ENCODE measurements around the gene SH2D2A. TPM values are rescaled to one million over a fixed set of nuclear protein-coding genes. Genes with fewer than 3 reads are reported as not detected.

Gene SH2D2A
- 1 to 10 TPM; 1.1 to 2.8 TPM for total RNA-seq
- long read RNA-seq, partial matches to known transcripts: 0 of 2 reads
- long read RNA-seq, other reads (novel, unspliced or antisense): 1 of 2 reads

DNA sequence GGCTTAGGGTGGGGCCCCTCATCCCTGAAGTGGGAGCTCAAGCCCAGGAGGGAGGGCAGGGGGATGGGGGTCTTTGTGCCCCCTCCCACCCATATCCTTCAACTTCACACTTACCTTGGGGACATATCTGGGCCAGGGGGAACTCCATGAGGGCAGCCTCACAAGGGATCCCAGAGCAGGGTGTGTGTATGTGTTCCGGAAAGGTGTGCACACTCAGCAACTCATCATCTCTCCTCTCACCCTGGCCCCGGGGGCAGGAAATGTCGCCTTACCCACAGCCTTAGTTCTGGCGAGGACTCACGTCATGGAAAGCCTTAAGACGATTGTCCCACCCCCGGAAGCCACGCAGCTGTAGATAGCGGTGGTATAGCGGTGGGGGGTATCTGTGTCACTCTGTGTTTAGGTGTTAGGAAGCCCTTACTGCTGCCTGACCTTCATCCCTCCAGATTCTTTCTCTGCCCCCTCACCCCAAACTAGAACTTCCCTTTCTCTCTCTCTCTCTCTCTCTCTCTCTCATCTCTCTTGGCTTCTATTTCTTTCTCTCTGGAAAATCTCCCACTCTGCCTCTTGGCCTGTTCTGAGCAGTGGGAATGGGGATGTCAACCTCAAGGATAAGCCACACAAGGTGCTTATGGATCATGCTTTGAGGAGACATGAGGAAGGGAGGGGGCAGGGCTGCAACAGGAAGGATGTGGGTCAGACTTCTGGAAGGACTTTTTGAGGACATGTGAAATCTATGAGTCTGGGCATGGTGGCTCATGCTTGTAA lies at the start of gene SH2D2A:
Gene SH2D2A (minus strand): TSS at position 288 of the 768 bp plus-strand sequence. CDS start 140 bp downstream, at position 148.
- intact Hi-C loops (cut with DNase I): no loop called here
- ATAC-seq (peak; percentile 46 to 62), DNase-seq (peak; percentile 71)

GRCh38 chr1:156865865-156866248 lies 49.2 kb upstream of the SH2D2A start:
- intact Hi-C loops (cut with DNase I): no loop called here
- DNase-seq (no peak), ATAC-seq (no peak)

DNA sequence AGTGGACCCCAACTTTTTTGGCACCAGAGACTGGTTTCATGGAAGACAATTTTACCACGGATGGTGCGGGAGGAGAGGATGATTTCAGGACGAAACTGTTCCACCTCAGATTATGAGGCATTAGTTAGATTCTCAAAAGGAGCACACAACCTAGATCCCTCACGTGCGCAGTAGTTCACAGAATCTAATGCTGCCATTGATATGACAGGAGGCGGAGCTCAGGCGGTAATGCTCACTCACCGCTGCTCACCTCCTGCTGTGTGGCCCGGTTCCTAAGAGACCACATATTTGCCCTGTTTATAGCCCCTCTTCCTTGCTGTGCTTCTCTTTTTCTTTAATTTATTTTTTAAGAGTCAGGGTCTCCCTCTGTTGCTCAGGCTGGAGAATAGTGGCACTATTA lies 48.6 kb upstream of the SH2D2A start:
- intact Hi-C loops (cut with DNase I): no loop called here
- DNase-seq (no peak), ATAC-seq (no peak)

DNA sequence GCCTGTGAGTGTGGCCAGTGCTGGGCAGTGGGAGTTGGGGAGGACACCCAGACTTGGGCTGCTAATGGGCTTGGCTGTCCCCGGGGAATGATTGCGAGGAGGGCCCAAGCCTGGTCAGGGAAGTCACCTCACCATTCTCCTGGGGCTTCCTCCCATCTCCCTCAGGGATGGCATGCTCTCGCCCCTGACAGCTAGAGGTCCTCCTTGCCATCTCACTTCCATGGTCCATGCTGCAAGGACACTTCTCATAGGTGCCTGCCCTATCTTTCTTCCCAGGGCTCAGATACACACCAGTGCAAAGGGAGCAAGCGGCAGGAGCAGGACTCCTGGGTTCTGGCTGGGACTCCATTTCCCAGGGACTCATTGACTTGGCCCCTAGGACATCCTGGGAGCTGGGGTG lies 48.1 kb upstream of the SH2D2A start:
- ATAC-seq (no peak), DNase-seq (no peak)
- intact Hi-C loops (cut with DNase I): no loop called here

DNA sequence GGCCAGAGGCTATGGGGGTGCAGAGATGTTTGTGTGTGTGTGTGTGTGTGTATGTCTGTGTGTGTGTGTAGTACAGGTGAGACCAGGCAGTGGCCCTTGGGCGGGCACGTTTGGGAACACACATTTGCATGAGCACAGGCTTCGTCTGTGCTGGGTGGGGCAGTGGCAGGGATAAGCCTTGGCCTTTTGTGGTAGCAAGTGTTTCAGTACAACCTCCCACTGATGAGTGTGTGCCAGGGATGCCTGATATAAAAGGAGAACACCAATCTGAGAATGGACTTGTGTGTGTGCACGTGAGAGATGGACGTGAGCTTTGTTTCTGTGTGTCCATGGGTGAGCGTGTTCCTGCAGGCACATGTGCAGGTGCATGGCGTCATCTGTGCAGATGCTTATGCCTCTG lies 47.0 kb upstream of the SH2D2A start:
- intact Hi-C loops (cut with DNase I): no loop called here
- DNase-seq: no peak
- ATAC-seq: no peak

- no peak for ATAC-seq
These were observed 46.5 kb upstream of the SH2D2A start for GRCh38 chr1:156862997-156863599.

DNA sequence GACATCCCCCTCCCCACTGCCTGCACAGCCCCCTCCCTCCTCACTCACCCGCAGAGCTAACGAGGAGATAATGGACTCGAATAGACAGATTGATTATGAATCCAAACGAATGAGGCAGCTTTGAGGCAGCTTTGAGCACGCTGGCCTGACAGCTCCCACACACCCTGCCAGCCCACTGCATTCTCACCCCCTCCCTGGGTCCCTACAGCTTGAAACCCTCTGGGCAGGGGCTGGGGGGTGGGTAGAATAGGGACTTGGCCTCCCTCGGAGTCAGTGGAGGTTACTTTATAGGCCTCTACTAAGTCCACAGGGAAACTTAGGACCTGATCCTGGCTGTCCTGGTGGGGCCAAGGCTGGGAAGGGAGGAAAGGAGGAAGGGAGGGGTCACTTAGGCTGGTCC lies 45.9 kb upstream of the SH2D2A start:
- intact Hi-C loops (cut with DNase I): no loop called here
- DNase-seq (no peak), ATAC-seq (no peak)

More at GRCh38 chr1:156862997-156863599, 46.5 kb upstream of the SH2D2A start:
- DNase-seq: no peak
- intact Hi-C loops (cut with DNase I): no loop called here

- no peak for DNase-seq
- peak; percentile 51 to 75 for ATAC-seq
- intact Hi-C loops (cut with DNase I): no loop called here
These were observed 44.2 kb upstream of the SH2D2A start, which contains the start of gene NTRK1 for GRCh38 chr1:156860628-156861423. Gene NTRK1 (plus strand): TSS chr1:156860865. CDS start chr1:156860935, 70 bp downstream.

DNA sequence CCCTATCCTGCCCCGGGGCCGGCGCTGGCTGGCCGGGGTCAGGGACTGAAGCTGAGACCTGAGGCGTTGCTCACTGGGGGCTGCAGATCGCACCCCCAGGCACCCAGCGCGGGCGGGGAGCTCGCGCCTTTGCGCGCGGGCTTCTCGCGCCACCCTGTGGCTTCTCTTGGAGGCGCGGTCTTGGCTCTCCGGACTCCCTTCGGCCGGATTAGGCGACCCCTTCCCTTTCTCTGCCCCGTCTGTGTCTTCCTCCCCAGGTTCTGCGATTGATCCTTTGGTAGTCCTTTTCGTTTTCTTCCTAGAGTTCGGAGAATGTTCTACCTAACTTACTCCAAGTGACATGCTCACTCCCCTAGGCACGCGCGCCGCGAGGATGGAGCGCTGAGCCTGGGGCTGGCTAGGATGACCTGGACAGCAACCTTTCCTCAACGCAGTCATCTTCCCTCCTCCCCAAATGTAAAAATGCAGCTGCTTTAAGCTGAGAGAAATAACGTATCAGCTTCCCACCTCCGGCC lies 43.5 kb upstream of the SH2D2A start:
- ATAC-seq (peak; percentile 75 to 85), DNase-seq (no peak)
- intact Hi-C loops (cut with DNase I): no loop called here

DNA sequence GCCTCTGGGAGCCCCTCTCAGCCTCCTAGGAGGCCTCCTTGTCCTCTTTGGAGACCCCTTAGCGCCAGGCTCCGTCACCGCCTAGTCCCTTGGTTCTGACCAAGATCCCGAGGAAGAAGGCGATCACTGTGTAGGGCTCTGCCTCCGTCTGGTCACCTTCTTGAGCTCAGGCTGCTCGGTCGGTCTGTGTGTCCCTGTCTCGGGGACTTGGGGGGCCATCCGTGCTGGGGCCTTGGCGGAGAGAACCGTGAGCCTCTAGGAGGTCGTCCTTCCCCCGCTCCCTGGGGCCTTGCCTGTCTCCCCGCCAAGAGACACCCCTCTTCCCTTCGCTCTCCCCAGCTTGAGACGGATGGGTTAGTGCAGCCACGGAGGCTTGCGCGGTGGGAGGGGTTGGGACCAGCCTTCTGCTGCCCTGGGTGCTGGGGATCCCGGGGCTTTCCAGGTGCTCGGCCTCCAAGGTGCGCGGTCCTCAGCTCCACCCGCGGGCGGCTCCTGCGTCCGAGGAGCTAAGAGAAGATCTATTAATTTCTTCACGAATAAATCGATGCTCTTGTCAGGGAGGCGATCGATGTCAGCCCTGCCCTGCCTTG lies 43.0 kb upstream of the SH2D2A start:
- intact Hi-C loops (cut with DNase I): no loop called here
- no peak for DNase-seq
- peak; percentile 31 to 45 for ATAC-seq

- DNase-seq (no peak), ATAC-seq (peak; percentile 23 to 31)
- intact Hi-C loops (cut with DNase I): no loop called here
These were observed 42.4 kb upstream of the SH2D2A start, which contains the start of gene INSRR for GRCh38 chr1:156858959-156859522. Gene INSRR (minus strand): TSS chr1:156859117. CDS start chr1:156858621, 496 bp downstream.

DNA sequence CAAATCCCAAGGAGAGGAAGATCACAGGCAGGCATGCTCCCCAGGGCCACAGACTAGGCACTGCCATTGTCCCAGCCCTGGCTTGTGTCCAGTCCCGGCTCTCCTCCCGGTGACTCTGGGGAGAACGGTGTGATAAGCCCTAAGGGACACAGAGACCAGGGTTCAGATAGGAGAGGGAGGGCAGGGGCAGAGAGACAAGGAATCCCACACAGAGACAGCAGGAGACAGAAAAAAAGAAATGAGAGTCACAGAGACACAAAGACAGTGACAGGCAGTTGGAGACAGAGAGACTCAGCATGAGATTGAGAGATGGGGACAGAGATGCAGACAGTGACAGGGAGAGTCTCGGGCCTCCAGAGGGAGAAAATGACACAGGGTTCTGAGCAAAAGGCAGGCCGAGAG lies 41.9 kb upstream of the SH2D2A start:
- DNase-seq: no peak
- ATAC-seq: no peak
- intact Hi-C loops (cut with DNase I): no loop called here

GRCh38 chr1:156857532-156857931 lies 40.9 kb upstream of the SH2D2A start:
- no peak for DNase-seq
- no peak for ATAC-seq
- intact Hi-C loops (cut with DNase I): no loop called here

GRCh38 chr1:156856282-156856785 lies 39.7 kb upstream of the SH2D2A start:
- DNase-seq (no peak), ATAC-seq (no peak)
- intact Hi-C loops (cut with DNase I): no loop called here

GRCh38 chr1:156854634-156855033 lies 38.0 kb upstream of the SH2D2A start:
- intact Hi-C loops (cut with DNase I): no loop called here
- DNase-seq: no peak
- ATAC-seq: no peak

- ATAC-seq: no peak
- no peak for DNase-seq
- intact Hi-C loops (cut with DNase I): no loop called here
These were observed 37.1 kb upstream of the SH2D2A start for GRCh38 chr1:156853761-156854160.

DNA sequence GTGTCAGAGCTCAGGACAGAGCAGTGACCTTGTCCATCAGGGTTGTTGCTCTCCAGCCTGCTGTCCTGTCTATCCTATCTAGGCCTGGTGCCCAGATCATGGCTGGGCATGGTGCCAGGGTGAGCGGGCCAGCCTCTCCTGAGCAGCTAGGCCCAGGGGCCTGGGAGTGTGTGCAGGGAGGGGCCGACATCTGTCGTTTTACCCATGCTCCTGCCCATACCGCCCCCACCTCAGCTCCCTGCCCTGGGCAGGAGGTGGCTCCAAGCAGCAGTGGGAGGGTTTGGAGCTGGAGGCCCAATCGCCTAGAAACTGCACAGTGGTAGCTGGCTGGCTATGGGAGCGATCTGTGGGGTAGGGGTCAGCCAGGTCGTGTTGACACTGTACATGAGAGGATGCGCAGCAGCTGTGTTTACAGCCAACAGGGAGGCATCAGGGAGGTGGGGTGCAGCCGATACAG lies 35.8 kb upstream of the SH2D2A start:
- DNase-seq (peak; percentile 63), ATAC-seq (peak; percentile 87 to 88)
- intact Hi-C loops (cut with DNase I): no loop called here

DNA sequence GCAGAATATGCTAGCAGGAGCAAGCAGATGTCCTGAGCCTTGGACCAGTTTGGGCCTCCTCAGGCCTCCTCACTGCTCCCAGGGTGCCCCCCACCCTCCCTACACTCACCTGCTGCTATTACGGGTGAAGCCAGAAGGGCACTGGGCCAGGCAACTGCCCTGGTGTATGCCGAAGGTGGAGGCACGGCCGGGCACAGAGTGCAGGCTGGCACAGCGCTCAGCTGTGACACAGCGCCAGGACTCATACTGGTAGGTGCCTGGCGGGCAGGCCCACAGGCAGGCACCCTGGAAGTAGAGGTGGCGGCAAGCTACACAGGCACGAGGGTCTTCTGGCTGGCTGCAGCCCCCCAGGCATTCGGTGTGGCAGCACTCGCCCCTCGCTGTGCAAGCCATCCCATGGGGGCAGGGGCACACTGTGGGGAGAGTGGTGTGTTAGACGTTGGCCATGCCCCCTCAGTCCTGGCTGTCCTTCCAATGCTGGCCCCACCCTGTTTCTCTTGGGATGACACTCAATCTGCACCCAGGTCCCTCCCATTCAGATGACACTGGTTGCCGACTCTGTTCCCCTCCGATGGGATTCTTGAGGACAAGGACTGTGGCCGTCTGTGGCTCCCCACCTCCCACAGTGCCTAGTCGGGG lies 35.2 kb upstream of the SH2D2A start:
- intact Hi-C loops (cut with DNase I): no loop called here
- ATAC-seq (peak; percentile 28 to 39), DNase-seq (no peak)
